ENCODE data around the gene TUBGCP6.
A peak's percentile ranks its signal among the peaks of the same experiment; 100 is the strongest.
"Not testable (repeated sequence)": the region's sequence is repeated elsewhere in the genome, so short reads cannot be mapped to it uniquely, and the experiment has no call there.

The TUBGCP6 gene

GRCh38 chr22:50280022-50280707 lies 35.3 kb upstream of the TUBGCP6 start:
- DNase-seq: no peak

GRCh38 chr22:50278956-50279619 lies 34.3 kb upstream of the TUBGCP6 start:
- DNase-seq: no peak

GRCh38 chr22:50278461-50278860 lies 33.6 kb upstream of the TUBGCP6 start:
- no peak for DNase-seq

- DNase-seq: no peak
Observed at GRCh38 chr22:50277761-50278160, 32.9 kb upstream of the TUBGCP6 start.

GRCh38 chr22:50276143-50276542 lies 31.3 kb upstream of the TUBGCP6 start:
- DNase-seq: peak; percentile 19 to 35

- no peak for DNase-seq
Observed at GRCh38 chr22:50275181-50276055, 30.6 kb upstream of the TUBGCP6 start.

GRCh38 chr22:50274771-50275170 lies 29.9 kb upstream of the TUBGCP6 start:
- no peak for DNase-seq

- DNase-seq: no peak
Observed at GRCh38 chr22:50274311-50274710, 29.5 kb upstream of the TUBGCP6 start.

- not testable (repeated sequence) for DNase-seq
Observed at GRCh38 chr22:50273781-50274180, 29.0 kb upstream of the TUBGCP6 start.

GRCh38 chr22:50273352-50273751 lies 28.5 kb upstream of the TUBGCP6 start:
- DNase-seq: not testable (repeated sequence)

GRCh38 chr22:50272044-50272802 lies 27.4 kb upstream of the TUBGCP6 start:
- DNase-seq: no peak

- peak; percentile 52 for DNase-seq
Observed at GRCh38 chr22:50271519-50271970, 26.7 kb upstream of the TUBGCP6 start.

- peak; percentile 59 to 60 for DNase-seq
Observed at GRCh38 chr22:50270666-50271394, 26.0 kb upstream of the TUBGCP6 start.

- peak; percentile 50 to 59 for DNase-seq
Observed at GRCh38 chr22:50269970-50270665, 25.3 kb upstream of the TUBGCP6 start, which contains the start of gene MAPK11. MAPK11 (minus strand) TSS chr22:50270380; CDS start chr22:50270292, 88 bp downstream.

- no peak for DNase-seq
Observed at GRCh38 chr22:50269573-50269969, 24.7 kb upstream of the TUBGCP6 start.

GRCh38 chr22:50268655-50269113 lies 23.9 kb upstream of the TUBGCP6 start:
- no peak for DNase-seq

- peak; percentile 38 to 59 for DNase-seq
Observed at GRCh38 chr22:50267591-50268390, 23.0 kb upstream of the TUBGCP6 start.

GRCh38 chr22:50266994-50267393 lies 22.2 kb upstream of the TUBGCP6 start:
- no peak for DNase-seq

GRCh38 chr22:50264946-50265669 lies 20.3 kb upstream of the TUBGCP6 start:
- no peak for DNase-seq

Data from stimulated activated CD4-positive, alpha-beta T cell treated with anti-CD3 and anti-CD28 coated beads, Interleukin-2, amount 100 ng/mL, for 48 hours (primary cell).